SJCRH30 (cell line): Measurements from ENCODE around the gene KIAA0408. TPM values are rescaled to one million over a fixed set of nuclear protein-coding genes. Genes with fewer than 3 reads are reported as not detected.

ENCODE experiments used
- DNase-seq, 2 experiments: peaks; one replicate each; pipeline ENCODE4 v3.0.0-alpha.2; 2015 to 2020
- H3K27ac ChIP-seq: fragments of 250-450 bp; sonication (Bioruptor Pico); 2 replicates; pipeline ENCODE4 v1.5.1; 2020; ENCODE audit warnings: mild to moderate bottlenecking, moderate library complexity
- H3K27me3 ChIP-seq: fragments of 250-450 bp; sonication (Bioruptor Pico); 2 replicates; pipeline ENCODE4 v1.5.1; 2020; ENCODE audit warnings: mild to moderate bottlenecking, moderate library complexity
- H3K36me3 ChIP-seq: fragments of 250-450 bp; sonication (Bioruptor Pico); 2 replicates; pipeline ENCODE4 v1.5.1; 2020; ENCODE audit warnings: mild to moderate bottlenecking, moderate library complexity
- H3K4me1 ChIP-seq: fragments of 250-450 bp; sonication (Bioruptor Pico); 2 replicates; pipeline ENCODE4 v1.5.1; 2020; ENCODE audit warnings: mild to moderate bottlenecking, moderate library complexity
- H3K4me3 ChIP-seq: fragments of 250-450 bp; sonication (Bioruptor Pico); 2 replicates; pipeline ENCODE4 v1.5.1; 2020; ENCODE audit warnings: mild to moderate bottlenecking, moderate library complexity
- H3K9me3 ChIP-seq: fragments of 250-450 bp; sonication (Bioruptor Pico); replicated peaks from 2 replicates; pipeline ENCODE4 v1.5.1; 2020; ENCODE audit warnings: mild to moderate bottlenecking, moderate library complexity
- total RNA-seq: library from RNA; depleted of rRNA; stranded (reverse); fragments of >200 nt; shearing (Covaris generic); gene quantifications from 2 replicates; pipeline ENCODE4 v1.2.3, GENCODE V29; 2014

KIAA0408 gene
- total RNA-seq, 1 experiment from 2014 or later = 2.5 TPM

DNA sequence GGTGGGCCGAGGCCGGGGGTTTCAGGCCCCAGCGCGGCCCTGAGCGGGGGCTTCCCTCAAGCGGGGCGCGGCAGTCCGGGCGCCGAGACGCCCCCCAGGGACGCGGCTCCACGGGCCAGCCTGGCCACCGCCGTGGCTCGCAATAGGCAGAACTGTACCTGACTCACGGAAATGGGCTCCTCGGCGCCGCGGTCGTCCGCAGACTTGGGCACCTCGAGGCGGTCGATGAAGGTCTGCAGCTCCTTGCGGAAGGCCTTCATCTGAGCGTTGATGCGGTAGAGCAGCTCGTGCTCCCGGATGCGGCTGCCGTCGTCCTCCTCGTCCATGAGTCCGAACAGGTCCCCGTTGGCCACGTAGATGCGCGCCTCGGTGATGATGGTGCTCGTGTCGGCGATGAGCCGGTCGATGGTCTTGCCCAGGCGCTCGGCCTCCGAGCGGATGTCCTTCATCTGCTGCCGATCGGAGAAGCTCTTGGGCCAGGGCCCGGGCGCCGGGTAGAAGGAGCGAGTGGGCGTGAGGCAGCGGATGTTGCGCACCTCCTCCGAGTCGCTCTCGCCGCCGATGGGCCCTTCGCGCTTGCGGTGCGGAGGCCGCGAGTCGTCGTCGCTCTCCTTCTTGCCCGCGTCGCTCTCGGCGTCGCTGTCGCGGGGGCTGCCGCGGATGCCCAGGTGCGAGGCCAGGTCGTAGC, 16.1 kb upstream of the KIAA0408 start:
- Histone ChIP-seq H3K9me3 (no peaks in the 10 kb centered on the region), H3K36me3 (no peaks in the 10 kb centered on the region; the same call in 1 of the 2 replicates), H3K4me1 (no peaks in the 10 kb centered on the region), H3K4me3 (no peak overlapping the region), H3K27ac (no peak overlapping the region), H3K27me3 (no peaks in the 10 kb centered on the region)
- no peak for DNase-seq

DNA sequence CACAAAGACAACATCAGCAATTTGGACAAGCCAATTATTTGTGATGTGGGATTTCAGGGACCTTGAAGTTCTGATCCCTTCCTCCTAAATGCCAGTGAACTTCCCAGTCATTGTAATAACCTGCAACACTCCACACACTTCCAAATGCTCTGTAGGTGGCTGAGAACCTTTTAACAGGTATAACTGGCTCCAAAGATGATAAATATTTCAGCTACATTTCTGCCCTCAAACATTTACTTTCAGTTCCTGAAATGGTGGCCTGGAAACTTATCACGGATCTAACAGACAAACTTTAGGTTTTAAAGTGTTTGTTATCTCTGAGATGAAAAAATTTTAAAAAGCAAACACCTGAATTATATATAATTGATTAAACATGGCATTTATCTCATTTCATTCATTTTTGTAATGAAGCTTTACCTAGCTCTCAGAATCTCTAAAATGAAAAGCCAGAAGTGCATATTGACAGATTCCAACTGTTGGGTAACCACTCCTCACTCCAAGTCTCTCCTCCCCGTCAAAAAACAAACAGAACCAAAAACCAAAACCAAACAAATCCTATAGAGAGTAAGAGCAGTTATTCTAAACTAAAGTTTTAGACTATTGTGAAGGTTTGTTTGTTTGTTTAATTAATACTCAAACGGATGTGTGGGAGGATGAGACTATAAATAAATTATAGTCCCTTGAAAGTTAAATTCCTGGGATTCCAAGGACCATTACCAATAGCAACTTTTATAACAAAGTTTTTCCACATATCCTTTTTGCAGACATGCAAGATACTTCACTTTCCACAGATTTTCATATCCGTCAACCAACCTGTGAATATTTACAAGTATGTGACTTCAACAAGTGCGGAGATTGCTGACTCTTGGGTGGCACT, 12.4 kb upstream of the KIAA0408 start:
- Histone ChIP-seq H3K9me3 (no peaks in the 10 kb centered on the region), H3K4me1 (no peaks in the 10 kb centered on the region), H3K27ac (no peak overlapping the region), H3K4me3 (no peak overlapping the region), H3K36me3 (no peaks in the 10 kb centered on the region; the same call in 1 of the 2 replicates), H3K27me3 (no peaks in the 10 kb centered on the region)
- DNase-seq = no peak

DNA sequence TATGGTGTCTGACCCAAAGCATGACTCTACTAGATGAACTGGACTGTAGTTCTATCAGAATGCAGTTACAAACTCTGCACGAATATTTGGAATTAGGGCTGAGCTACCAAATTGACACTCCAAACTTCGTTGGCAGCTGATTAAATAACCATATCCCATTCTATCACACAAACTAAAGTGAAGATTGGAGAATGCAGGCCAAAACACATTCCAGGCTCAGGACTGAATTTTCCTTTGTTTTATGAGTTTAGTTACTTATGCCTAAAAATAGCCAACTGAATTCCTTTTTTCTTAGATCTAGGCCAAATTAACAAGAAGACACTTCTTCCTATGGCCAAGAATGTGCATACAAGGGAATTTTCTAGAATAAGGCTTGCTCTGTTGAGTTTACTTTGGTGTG, 9.7 kb upstream of the KIAA0408 start:
- no peak for DNase-seq
- H3K36me3 ChIP-seq = no peaks in the 10 kb centered on the region

DNA sequence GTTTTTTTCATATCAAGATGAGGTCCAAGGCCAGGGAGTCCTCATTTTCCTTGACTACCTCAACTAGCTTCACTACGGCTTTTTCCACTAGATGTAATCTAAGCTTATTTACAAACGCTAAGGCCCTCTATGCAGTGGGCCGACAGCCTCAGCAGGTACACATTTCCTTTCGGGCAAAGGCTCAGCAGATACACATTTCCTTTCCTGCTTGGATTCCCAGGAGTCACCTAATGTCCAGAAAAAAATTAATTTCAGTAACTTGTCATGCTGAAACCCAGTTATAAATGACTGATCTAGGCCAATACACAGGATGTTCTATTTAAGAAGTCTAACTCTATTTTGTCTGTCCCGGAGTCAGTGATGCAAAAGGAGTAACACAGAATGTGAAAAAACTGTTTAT, 7.2 kb upstream of the KIAA0408 start:
- Histone ChIP-seq H3K4me1 (peaks cover 4% of the 10 kb centered on the region; the same call in 1 of the 2 replicates), H3K4me3 (no peak overlapping the region), H3K27ac (no peak overlapping the region), H3K9me3 (no peaks in the 10 kb centered on the region), H3K27me3 (no peaks in the 10 kb centered on the region), H3K36me3 (no peaks in the 10 kb centered on the region)
- no peak for DNase-seq

More for the DNA sequence above, 9.7 kb upstream of the KIAA0408 start:
- Histone ChIP-seq H3K4me3 (no peak overlapping the region), H3K4me1 (peaks cover 4% of the 10 kb centered on the region; the same call in 1 of the 2 replicates), H3K9me3 (no peaks in the 10 kb centered on the region), H3K27ac (no peak overlapping the region), H3K27me3 (no peaks in the 10 kb centered on the region)

DNA sequence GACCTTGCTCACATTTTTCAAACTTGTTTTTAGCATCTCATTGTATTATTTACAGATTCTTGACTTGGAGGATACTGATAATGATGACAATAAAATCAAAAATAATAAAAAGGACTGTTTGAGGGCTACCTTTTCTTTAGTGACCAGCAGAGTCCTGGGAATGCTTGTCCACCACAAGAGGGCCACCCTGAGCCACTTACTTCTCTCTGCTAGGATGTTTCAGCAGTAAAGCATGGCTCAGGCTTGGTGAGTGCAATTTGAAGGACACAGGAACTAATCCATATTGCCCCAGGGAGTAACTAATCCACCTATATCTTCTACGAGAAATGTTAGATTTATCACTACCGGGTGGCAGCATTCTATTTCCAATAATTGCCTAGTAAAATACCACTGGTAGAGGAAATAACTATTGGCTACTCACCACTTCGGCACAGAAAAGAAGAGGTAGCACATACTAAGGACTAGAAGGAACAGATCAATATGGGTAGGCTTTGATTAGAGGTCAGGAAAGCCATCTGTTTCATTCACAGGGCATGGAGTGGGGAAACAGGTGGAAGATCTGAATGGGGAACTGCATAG, 5.8 kb upstream of the KIAA0408 start:
- Histone ChIP-seq H3K27ac (no peak overlapping the region), H3K4me3 (no peak overlapping the region), H3K9me3 (no peaks in the 10 kb centered on the region), H3K27me3 (no peaks in the 10 kb centered on the region), H3K36me3 (no peaks in the 10 kb centered on the region), H3K4me1 (peaks cover 4% of the 10 kb centered on the region; the same call in 1 of the 2 replicates)
- peak; percentile 62 to 76 for DNase-seq

DNA sequence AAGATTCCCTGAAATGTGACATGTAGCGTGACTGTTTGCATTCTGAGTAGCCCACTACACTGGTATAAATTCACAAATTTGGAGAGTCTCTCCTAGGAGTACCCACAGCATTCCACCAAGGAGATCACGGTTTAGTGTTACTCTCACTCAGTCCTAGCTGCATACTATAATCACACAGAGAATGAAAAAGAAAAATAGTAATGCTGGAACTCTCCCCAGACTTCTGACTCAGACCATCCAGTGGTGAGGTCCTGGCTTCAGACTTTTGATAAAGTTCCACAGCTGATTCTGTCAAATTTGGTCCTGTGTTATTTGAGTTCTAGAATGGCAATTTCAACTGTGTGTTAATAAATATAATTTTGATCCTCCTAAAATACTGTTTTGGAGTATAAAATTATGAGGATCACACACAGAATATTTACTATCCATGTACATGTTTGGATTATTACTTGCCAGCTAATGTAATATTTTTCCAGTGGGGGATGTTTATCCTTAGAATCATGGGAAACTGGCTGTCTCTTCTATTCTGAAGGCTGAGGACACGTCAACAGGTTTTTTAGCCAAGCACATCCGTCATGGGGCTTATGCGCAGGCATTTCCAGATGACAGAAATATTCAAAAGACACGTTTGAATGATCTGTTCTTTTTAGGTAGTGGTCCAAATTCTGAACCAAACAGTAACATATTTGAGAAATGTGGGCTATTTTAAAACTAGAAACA, 5.1 kb upstream of the KIAA0408 start:
- DNase-seq = peak in 1 of 2 experiments; percentile 28
- Histone ChIP-seq H3K27ac (no peak overlapping the region), H3K4me3 (no peak overlapping the region), H3K4me1 (peaks cover 4% of the 10 kb centered on the region; the same call in 1 of the 2 replicates), H3K9me3 (no peaks in the 10 kb centered on the region), H3K27me3 (no peaks in the 10 kb centered on the region), H3K36me3 (no peaks in the 10 kb centered on the region)

DNA sequence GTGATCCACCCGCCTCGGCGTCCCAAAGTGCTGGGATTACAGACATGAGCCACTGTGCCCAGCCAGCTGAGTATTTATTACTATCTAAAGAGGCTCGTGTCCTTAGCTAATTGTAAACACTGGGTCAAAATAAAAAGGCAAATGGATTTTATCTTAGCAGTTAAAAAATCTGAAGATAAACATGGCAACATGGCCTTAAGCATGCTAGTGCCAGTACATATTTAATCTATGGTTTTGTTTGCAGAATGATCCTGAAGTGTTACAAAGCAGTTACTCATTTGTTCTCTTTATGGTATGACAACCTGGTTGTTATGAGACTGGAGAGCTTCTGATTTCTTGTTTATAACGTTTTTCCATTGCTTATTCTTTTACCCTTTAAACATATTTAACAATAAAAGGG, 3.9 kb upstream of the KIAA0408 start:
- H3K4me3 ChIP-seq = no peak overlapping the region
- H3K4me1 ChIP-seq = peaks cover 6% of the 10 kb centered on the region
- H3K36me3 ChIP-seq = no peaks in the 10 kb centered on the region
- no peak overlapping the region for H3K27ac ChIP-seq
- no peak for DNase-seq
- no peaks in the 10 kb centered on the region for H3K27me3 ChIP-seq
- H3K9me3 ChIP-seq = no peaks in the 10 kb centered on the region

DNA sequence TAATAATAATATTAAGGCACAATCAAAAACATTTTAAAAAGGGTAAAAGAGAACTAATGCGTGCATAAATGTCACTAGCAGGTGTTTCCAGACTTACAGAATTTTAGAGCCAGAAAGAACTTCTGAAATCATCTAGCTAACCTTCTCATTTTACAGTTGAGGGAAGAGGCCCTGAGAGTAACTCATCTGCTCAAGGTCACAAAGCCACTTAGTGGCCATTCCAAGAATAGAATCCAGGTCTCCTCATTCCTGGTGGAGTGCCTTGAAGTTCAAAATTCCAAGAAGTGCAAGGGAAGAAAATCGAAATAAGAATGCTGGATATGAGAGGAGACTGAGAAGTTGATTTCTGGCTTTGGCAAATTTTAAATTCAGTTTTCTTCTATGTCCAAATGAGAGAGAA, 3.2 kb upstream of the KIAA0408 start:
- peak in 1 of 2 experiments; percentile 27 for DNase-seq
- Histone ChIP-seq H3K4me1 (peaks cover 13% of the 10 kb centered on the region), H3K4me3 (no peak overlapping the region), H3K27me3 (no peaks in the 10 kb centered on the region), H3K27ac (no peak overlapping the region), H3K36me3 (no peaks in the 10 kb centered on the region), H3K9me3 (no peaks in the 10 kb centered on the region)

DNA sequence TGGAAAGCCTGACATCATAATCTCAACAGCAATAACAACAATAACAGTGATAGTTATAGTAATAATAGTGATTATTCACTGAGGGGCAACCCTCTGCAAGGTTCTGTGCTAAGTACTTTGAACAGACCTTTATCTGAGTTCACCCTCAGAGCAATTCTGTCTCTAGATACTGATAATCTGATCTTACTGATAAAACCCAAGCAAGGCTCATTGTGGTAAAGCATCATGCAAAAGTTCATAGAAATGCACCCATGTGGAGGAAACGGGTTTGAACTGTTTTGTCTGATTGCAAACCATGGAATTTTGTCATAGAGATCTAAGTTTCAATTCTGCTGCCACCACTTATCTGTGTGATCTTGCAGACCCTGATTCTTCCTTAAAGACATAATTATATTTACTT, 1.3 kb upstream of the KIAA0408 start:
- no peaks in the 10 kb centered on the region for H3K36me3 ChIP-seq
- no peaks in the 10 kb centered on the region for H3K27me3 ChIP-seq
- H3K4me3 ChIP-seq = no peak overlapping the region
- H3K9me3 ChIP-seq = no peaks in the 10 kb centered on the region
- no peak overlapping the region for H3K27ac ChIP-seq
- DNase-seq = no peak
- H3K4me1 ChIP-seq = peaks cover 14% of the 10 kb centered on the region

DNA sequence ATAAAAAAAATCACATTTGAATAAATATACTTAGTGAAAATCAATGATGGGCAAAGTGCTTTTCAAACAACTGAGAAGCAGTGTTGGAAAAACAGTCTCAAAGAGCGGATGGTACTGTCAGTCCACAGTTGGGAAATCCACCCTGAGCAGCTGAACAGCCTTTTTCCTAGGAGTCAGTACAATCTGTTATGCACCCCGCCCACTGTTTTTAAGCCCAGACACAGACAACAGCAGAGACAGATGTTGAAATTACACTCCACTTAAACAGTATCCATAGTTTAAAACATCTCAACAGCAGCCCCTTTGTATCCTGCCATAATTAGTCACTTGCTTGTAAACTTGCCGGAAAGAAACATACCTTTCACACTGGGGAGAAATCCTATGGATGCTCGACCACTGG, 372 bp downstream of the KIAA0408 start:
- peaks cover 10% of the 10 kb centered on the region for H3K4me1 ChIP-seq
- peak overlapping the region; percentile 84 for H3K27ac ChIP-seq
- H3K9me3 ChIP-seq = no peaks in the 10 kb centered on the region
- peak overlapping the region; percentile 47 for H3K4me3 ChIP-seq
- no peaks in the 10 kb centered on the region for H3K27me3 ChIP-seq
- H3K36me3 ChIP-seq = no peaks in the 10 kb centered on the region
- DNase-seq = peak; percentile 67 to 86

DNA sequence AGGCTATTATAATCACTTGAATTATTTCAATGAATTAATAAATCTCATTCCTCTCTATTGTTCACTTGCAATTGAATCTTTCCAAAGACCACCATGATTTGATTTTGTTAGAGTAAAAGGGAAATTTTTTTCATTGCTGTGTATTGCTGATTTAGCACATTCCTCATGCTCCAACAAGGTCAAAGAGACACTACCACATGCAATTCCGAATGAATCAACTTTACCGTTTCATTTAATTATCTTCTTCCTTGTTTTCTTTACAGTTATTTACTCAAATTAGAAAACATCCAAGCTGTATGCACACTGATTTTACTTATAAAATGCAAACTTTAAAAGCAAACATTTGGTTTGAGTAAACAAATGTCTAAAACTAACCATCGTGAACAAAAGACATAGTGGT, 967 bp downstream of the KIAA0408 start:
- DNase-seq = peak in 1 of 2 experiments; percentile 50
- H3K36me3 ChIP-seq = no peaks in the 10 kb centered on the region

DNA sequence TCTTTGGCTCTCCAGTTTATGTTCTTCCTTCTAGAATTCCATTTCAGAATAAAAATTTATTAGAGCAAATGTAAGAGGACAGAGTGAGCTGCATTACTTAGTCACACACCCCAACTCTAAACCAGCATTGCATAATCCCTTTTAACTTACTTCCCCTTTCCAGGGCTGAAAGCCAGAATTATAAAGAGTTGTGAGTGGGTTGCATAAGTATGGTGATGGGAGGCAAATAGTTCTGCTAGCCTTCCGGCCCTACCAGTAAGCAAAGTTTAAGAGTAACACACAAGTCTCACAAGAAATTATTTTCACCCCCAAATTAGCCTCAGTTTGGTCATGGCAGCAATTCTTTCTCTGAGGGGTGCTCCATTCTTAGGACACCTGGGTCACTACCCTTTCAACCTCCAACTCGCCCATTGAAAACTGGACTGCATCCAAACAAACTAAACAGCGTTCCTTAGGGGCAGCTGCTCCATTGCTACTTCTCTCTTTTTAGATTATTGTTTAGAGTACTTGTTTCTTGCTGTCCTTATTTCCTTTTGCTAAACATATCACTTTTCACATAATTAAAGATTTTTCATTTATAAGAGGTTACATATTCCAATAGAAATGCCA, 1.6 kb downstream of the KIAA0408 start:
- Histone ChIP-seq H3K9me3 (no peaks in the 10 kb centered on the region), H3K4me1 (peaks cover 10% of the 10 kb centered on the region), H3K4me3 (no peak overlapping the region), H3K36me3 (no peaks in the 10 kb centered on the region), H3K27me3 (no peaks in the 10 kb centered on the region), H3K27ac (peak overlapping the region; percentile 84)
- DNase-seq = peak in 1 of 2 experiments; percentile 13

More for the DNA sequence above, 967 bp downstream of the KIAA0408 start:
- Histone ChIP-seq H3K27me3 (no peaks in the 10 kb centered on the region), H3K4me1 (peaks cover 10% of the 10 kb centered on the region), H3K27ac (peak overlapping the region; percentile 84), H3K4me3 (peak overlapping the region; percentile 47), H3K9me3 (no peaks in the 10 kb centered on the region)

DNA sequence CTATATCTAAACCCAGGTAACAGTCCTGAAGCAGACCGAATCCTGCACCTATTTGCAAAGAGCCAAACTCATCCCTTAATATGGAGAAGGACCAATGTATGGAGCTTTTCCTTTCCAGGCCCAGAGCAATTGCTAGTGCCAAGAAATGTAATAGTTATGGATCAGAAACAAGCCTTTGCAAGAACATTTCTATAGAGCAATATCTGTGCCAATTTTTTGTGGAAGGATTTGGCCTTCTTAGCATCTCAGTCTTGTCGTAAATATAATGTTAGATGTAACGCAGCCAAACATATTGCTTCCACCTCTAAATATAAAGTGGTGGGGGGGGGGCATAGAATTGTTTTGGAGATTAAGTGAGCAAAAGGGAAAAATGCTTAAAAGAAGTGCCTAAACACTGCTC, 2.7 kb downstream of the KIAA0408 start:
- no peak for DNase-seq
- Histone ChIP-seq H3K27ac (no peak overlapping the region), H3K9me3 (no peaks in the 10 kb centered on the region), H3K4me3 (no peak overlapping the region), H3K36me3 (no peaks in the 10 kb centered on the region), H3K27me3 (no peaks in the 10 kb centered on the region), H3K4me1 (peaks cover 10% of the 10 kb centered on the region)
